Upper lobe of right lung (tissue), 1 donor: ENCODE measurements around the gene RTN4RL1. TPM values are rescaled to one million over a fixed set of nuclear protein-coding genes. Genes with fewer than 3 reads are reported as not detected.
A peak's percentile ranks its signal among the peaks of the same experiment; 100 is the strongest.

Source experiments
- ATAC-seq: fragments of 200-7000 bp; cut with Tn5 transposase; one replicate; pipeline ENCODE4 v1.9.1; 2020; ENCODE audit warnings: mild to moderate bottlenecking, moderate library complexity
- DNase-seq: peaks from one replicate; pipeline ENCODE4 v3.0.0-alpha.2; 2020
- H3K27ac ChIP-seq: fragments of 200-600 bp; one replicate; pipeline ENCODE4 v1.8.0; 2022
- H3K27me3 ChIP-seq: fragments of 200-600 bp; one replicate; pipeline ENCODE4 v1.8.0; 2022; ENCODE audit warnings: mild to moderate bottlenecking
- H3K36me3 ChIP-seq: fragments of 200-600 bp; one replicate; pipeline ENCODE4 v1.8.0; 2022
- H3K4me1 ChIP-seq: fragments of 200-600 bp; one replicate; pipeline ENCODE4 v1.8.0; 2022
- H3K4me3 ChIP-seq: fragments of 200-600 bp; one replicate; pipeline ENCODE4 v1.8.0; 2022; ENCODE audit warnings: mild to moderate bottlenecking
- H3K9me3 ChIP-seq: fragments of 200-600 bp; one replicate; pipeline ENCODE4 v1.8.0; 2022
- intact Hi-C: fragments of 100-400 bp; cut with DNase I; formaldehyde crosslinking; loops from one replicate; pipeline ENCODE4 v1.11.0; 2022
- total RNA-seq: library from RNA; stranded (reverse); fragmentation: NEBNext Ultra II Directional; extraction: Animal tissue kit (Norgen Biotek cat#: 25700); gene quantifications from one replicate; pipeline ENCODE4 v1.2.1, GENCODE V29; 2021
- TF ChIP-seq, protein P1 (sequence below): fragments of 200-600 bp; IDR thresholded peaks from one replicate; pipeline ENCODE4 v1.8.0; 2022; ENCODE audit warnings: antibody characterized with exemption
- donor health status: DM: no; HTN: yes; CAD: no; lungs with severe emphysema.

The RTN4RL1 gene
- total RNA-seq, 1 donor from 2014 or later = 4.3 TPM

DNA sequence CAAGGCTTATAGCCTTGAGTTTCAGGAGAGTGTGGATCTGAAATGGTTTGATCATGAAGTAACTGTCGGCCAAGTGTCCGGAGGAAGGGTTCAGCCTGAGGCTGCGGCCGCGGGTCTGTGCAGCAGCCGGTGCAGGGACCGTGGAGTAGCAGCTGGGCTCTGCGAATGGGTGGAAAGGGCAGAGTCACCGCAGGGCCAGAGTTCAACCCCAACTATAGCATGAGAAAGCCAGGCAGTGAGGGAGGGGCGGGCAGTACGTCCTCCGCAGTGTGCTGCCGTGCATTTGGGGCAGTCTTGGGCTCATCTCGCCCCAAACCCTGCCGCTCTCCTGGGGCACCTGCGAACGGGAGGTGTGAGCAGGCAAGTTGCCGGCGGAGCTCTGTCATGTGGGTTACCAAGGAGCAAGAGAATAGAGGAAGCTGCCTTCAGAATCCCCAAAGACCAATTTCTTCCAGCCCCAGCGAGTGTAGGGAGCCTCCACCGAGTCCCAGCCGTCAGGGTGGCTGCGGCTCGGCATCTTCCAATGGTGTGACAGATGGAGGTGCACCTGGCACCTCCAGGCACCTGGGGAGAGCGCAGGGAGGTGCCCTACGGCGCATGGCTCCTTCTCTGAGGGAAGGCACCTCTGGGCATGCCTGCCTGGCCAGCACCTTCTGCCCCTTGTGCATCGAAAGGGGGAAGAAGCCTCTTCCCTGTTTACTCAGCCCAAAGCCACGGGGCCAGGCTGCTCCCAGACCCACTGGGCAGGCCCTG, 108.0 kb downstream of the RTN4RL1 start:
- TF ChIP-seq, protein P1, sequence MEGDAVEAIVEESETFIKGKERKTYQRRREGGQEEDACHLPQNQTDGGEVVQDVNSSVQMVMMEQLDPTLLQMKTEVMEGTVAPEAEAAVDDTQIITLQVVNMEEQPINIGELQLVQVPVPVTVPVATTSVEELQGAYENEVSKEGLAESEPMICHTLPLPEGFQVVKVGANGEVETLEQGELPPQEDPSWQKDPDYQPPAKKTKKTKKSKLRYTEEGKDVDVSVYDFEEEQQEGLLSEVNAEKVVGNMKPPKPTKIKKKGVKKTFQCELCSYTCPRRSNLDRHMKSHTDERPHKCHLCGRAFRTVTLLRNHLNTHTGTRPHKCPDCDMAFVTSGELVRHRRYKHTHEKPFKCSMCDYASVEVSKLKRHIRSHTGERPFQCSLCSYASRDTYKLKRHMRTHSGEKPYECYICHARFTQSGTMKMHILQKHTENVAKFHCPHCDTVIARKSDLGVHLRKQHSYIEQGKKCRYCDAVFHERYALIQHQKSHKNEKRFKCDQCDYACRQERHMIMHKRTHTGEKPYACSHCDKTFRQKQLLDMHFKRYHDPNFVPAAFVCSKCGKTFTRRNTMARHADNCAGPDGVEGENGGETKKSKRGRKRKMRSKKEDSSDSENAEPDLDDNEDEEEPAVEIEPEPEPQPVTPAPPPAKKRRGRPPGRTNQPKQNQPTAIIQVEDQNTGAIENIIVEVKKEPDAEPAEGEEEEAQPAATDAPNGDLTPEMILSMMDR = no peak
- H3K4me1 ChIP-seq = no peaks in the 10 kb centered on the region
- H3K4me3 ChIP-seq = no peak overlapping the region
- DNase-seq (no peak), ATAC-seq (no peak)
- H3K27me3 ChIP-seq = peaks cover 19% of the 10 kb centered on the region
- no peak overlapping the region for H3K27ac ChIP-seq
- H3K9me3 ChIP-seq = no peaks in the 10 kb centered on the region
- intact Hi-C loops = no loop called here
- H3K36me3 ChIP-seq = no peaks in the 10 kb centered on the region

DNA sequence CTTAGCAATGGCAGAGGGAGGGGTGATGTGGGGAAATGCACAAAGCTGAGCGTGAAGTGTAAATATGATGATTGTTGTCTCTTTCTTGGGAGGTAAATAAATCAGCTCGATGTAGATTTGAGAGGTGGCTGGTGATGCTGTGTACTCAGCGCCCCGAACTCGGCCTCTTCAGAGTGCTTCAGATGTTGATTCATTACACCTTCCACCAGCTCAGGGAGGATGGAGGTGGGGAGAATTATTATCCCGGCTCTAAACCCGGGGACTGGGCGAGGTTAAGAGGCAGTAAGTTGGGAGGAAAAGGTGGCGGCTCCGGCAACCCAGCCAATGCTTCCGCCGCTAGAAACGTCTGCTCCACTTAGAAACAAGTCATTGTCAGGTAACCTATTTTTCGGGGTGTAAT, 108.8 kb downstream of the RTN4RL1 start:
- intact Hi-C loops = no loop called here
- peak; percentile 54 for ATAC-seq
- TF ChIP-seq, protein P1 = no peak
- peaks cover 27% of the 10 kb centered on the region for H3K27me3 ChIP-seq
- H3K36me3 ChIP-seq = no peaks in the 10 kb centered on the region
- DNase-seq = no peak
- no peak overlapping the region for H3K27ac ChIP-seq
- no peak overlapping the region for H3K4me3 ChIP-seq
- H3K4me1 ChIP-seq = no peaks in the 10 kb centered on the region
- H3K9me3 ChIP-seq = no peaks in the 10 kb centered on the region

DNA sequence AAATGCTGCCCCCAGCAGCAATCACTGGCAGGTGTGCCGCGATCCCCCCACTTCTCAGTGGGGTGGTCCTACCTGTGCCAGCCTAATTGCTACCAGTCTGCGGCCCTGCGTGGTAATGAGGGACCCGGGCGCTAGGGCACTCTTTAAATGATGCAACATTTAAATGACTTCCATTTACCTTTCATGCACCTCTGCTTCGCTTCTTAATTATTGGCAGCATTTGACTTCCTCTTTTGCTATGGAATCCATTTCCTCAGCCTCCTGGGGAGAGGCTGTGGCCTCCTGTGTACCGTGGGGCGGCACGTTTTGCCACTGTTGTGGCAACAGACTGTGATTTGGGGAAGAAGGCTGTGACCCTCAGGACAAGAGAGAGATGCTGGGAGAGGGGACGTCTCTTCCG, 109.2 kb downstream of the RTN4RL1 start:
- no peaks in the 10 kb centered on the region for H3K4me1 ChIP-seq
- ATAC-seq (no peak), DNase-seq (no peak)
- no peaks in the 10 kb centered on the region for H3K36me3 ChIP-seq
- no peak overlapping the region for H3K27ac ChIP-seq
- H3K4me3 ChIP-seq = no peak overlapping the region
- TF ChIP-seq, protein P1 = no peak
- no peaks in the 10 kb centered on the region for H3K9me3 ChIP-seq
- intact Hi-C loops = no loop called here
- peaks cover 27% of the 10 kb centered on the region for H3K27me3 ChIP-seq

DNA sequence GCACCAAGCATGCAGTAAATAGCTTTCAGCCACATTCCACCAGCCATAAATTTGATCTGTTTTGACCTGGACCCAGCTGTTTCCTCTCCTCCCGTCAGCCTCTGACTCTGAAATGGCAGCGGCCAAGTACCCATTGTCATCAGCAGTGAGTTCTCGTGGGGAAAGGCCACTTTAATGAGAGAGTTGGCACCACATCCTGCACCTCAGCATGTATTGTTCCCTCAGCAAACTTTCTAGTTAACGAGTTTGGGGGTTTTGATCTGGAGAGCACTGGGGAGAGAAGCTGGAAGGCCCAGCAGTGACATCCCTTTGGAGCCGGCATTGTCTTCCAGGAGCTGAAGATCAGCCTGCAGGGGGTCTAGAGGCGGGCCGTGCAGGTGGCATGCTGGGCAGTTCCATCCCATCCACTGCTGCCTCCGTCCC, 110.5 kb downstream of the RTN4RL1 start:
- H3K36me3 ChIP-seq = no peaks in the 10 kb centered on the region
- TF ChIP-seq, protein P1 = no peak
- no peak for ATAC-seq
- intact Hi-C loops = no loop called here
- H3K27ac ChIP-seq = no peak overlapping the region
- no peaks in the 10 kb centered on the region for H3K9me3 ChIP-seq
- H3K4me1 ChIP-seq = no peaks in the 10 kb centered on the region
- DNase-seq = no peak
- H3K27me3 ChIP-seq = peaks cover 37% of the 10 kb centered on the region
- H3K4me3 ChIP-seq = no peak overlapping the region

DNA sequence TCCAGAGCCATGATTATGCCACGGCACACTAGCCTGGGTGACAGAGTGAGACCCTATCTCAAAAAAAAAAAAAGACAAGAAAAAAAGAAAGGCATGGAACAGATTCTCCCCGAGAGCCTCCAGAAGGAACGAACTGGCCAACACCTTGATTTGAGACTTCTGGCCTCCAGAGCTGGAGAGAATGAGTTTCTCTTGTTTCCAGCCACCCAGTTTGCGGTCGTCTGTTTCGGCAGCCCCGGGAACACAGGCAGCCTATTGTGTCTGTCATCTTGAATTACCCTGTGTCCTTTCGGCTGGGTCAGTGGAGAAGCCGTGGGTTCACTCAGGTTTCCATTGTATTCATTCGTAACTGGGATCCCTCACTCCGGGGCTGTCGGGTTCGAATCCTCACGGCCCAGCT, 111.4 kb downstream of the RTN4RL1 start:
- intact Hi-C loops = no loop called here
- TF ChIP-seq, protein P1 = no peak
- H3K36me3 ChIP-seq = no peaks in the 10 kb centered on the region
- no peak for ATAC-seq
- H3K4me3 ChIP-seq = no peak overlapping the region
- H3K9me3 ChIP-seq = no peaks in the 10 kb centered on the region
- peaks cover 41% of the 10 kb centered on the region for H3K27me3 ChIP-seq
- no peak for DNase-seq
- no peak overlapping the region for H3K27ac ChIP-seq
- no peaks in the 10 kb centered on the region for H3K4me1 ChIP-seq
